Retinal pigment epithelial cell (primary cell): ENCODE measurements around the gene DNMT3L.
"Not testable (repeated sequence)": the region's sequence is repeated elsewhere in the genome, so short reads cannot be mapped to it uniquely, and the experiment has no call there.

Source experiments
- DNase-seq: peaks from one replicate; pipeline ENCODE4 v3.0.0-alpha.2; 2010; ENCODE audit warnings: low read depth
- H3K4me3 ChIP-seq: 2 replicates; pipeline ENCODE4 v1.5.1; 2011; ENCODE audit warnings: mild to moderate bottlenecking, low read length, control low read depth, moderate library complexity
- CTCF ChIP-seq: conservative IDR thresholded peaks from 2 replicates; pipeline ENCODE4 v1.5.1; 2011; ENCODE audit warnings: low read depth, low read length, control low read depth, inconsistent platforms

Gene DNMT3L

DNA sequence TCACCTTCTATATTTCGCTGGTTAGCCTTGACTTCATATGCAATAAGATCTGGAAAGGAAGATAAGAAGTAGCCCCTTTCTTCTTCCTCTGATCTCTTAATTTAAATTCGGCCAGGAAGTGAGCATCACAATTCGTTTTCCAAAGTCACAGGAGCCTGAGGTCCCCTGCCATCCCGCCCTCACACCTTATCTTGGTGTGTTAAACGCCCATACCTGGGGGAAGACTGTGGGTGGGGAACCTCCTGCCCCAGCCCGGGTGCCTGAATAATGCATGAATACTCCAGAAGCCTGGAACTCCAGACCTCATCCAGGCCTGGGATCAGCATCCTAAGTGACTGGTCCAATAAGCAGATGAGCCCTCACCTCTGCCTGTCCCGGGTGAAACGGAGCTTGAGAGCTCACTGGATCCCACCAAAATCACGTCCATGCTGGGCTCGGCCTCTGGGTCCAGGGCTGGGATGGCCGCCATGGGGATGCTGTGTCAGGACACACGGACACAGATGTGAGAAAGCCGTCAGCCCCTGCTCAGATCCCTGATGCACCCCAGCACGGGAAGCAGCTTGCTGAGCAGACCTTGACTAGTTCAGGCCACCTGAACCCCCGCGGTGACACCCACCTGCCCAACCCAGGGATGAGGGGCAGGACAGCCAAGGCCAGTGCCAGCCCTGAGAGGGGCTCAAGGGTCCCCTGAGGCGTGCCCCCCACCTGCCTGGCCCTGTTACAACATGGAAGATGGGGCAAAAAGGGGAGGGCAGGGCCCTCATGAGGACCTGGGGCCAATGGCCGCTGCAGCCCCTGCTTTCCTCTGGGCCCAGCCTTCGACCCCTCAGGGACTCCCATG lies 686 bp downstream of the DNMT3L start:
- no peak for DNase-seq

GRCh38 chr21:44260066-44260465 lies 1.6 kb downstream of the DNMT3L start:
- TF ChIP-seq CTCF = no peak
- no peak overlapping the region for H3K4me3 ChIP-seq
- DNase-seq = no peak

More for the DNA sequence above, 686 bp downstream of the DNMT3L start:
- no peak overlapping the region for H3K4me3 ChIP-seq
- TF ChIP-seq CTCF = no peak

DNA sequence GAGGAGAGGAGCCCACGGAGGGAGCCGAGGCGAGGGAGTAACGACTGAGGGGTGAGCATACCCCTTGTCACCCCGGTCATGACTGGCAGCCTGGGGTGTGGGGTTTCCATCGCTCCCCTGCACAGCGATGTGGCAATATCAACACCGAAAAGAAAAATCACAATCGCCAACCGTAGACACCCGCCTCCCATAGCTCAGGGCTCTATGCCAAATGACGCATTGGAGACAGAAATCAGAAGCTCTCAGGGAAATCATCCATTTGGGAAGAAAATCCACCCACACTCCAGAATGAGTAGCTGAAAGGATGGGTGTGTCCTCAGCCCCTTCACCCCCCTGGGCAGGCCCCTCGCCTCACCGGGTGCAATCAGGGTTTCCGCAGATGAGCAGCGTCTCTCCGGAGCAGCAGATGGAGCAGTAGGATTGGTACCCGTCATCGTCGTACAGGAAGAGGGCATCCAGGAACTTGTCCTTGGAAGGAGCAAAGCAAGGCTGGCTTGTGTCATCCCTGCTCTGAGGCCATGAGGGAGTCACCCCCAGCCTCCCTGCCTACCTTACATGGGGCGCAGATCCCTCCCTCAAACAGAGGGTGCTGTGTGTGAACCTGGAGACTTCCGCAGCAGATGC lies 2.5 kb downstream of the DNMT3L start:
- H3K4me3 ChIP-seq = no peak overlapping the region
- no peak for DNase-seq
- no peak for TF ChIP-seq CTCF

- no peak overlapping the region for H3K4me3 ChIP-seq
- DNase-seq = no peak
- no peak for TF ChIP-seq CTCF
Measured at GRCh38 chr21:44258056-44258725, 3.5 kb downstream of the DNMT3L start.

DNA sequence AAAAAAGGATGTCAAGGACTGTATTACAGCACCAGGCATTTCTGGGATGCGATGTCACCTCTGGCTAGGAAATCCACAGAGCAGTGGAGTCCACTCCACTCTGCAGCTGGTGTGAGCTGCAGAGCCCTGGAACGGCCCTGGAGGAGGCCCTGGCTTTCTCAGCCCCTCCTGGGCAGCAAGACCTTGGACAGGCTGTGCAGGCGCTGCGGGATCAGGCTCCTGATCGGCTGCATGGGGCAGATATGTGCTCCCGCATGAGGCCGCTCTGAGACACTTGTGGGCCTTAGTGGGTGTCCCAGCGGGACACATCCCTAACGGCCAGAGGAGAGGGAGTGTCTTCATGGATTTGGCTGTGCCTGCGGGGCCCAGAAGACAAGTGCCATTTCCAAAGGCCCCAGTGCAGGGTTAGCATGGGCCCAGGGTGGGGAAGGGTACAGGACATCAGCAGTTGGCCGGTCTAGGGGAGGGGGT lies 6.2 kb downstream of the DNMT3L start:
- no peak for TF ChIP-seq CTCF
- H3K4me3 ChIP-seq = no peak overlapping the region
- no peak for DNase-seq

DNA sequence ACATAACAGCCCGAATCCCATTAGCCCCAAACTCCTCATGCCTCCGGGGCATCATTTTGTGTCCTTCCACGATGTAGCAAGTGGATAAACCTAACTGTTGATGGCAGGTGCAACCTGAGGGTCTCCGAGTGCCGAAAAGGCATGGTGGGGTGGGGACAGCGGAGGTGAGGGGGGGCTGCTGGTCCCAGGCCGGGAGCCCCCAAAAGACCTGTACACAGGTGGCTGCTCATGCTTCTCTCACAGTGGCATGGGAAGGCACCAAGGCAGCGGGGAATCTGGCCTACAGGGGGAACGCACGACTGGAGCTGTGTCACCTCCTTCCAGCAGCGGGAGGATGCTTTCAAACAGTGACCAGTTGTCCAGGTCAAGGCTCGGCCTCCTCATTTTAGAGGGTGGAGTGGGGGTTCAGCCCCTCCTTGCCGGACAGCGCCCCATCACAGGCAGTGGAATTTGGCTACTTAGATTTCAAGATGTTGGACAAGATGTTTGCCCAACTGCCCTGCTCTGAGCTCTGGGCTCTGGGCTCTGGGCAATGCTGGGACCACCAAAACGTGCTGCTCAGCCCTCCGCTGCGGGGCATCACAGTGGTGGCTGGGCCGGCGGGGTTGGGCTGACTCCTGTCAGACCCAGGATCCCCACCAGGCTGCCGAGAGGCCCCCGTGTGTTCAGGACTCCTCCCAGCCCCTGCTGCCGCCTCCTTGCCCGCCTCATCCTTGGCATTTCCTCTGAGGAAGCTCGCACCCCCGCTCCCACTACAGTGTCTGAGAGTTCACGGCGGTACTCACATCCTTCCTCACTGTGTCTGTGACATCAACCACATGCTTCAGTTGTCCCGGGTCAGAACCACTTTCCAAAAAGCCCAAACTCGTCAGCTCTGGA lies 7.6 kb downstream of the DNMT3L start:
- DNase-seq = no peak
- no peak for TF ChIP-seq CTCF
- H3K4me3 ChIP-seq = no peak overlapping the region

GRCh38 chr21:44249204-44250037 lies 12.3 kb downstream of the DNMT3L start:
- not testable (repeated sequence) for H3K4me3 ChIP-seq, DNase-seq

GRCh38 chr21:44247904-44248303 lies 13.8 kb downstream of the DNMT3L start:
- H3K4me3 ChIP-seq, DNase-seq: not testable (repeated sequence)

DNA sequence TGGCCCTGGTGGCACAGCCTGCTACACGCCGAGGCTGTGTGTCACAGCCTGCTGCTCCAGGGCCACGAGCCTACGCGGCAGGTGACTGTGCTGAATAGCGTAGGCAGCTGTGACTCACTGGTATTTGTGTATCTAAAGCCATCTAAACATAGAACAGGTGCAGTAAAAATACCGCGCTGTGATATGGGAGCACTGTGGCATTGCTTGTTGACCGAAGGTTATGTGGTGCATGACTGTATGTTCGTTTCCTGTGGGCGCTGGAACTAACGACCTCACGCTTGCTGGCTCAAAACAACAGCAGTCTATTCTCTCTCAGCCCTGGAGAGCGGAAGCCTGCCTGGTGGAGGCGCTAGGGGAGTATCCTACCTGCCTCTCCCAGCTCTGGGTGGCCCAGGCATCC lies 17.7 kb downstream of the DNMT3L start:
- not testable (repeated sequence) for DNase-seq, H3K4me3 ChIP-seq
